ENCODE results near the gene PPP2R5A. TPM values are rescaled to one million over a fixed set of nuclear protein-coding genes. Genes with fewer than 3 reads are reported as not detected.
"Not testable (repeated sequence)": the region's sequence is repeated elsewhere in the genome, so short reads cannot be mapped to it uniquely, and the experiment has no call there.

The PPP2R5A gene
- polyA plus RNA-seq, 1 donor, result 43.5 TPM

DNA sequence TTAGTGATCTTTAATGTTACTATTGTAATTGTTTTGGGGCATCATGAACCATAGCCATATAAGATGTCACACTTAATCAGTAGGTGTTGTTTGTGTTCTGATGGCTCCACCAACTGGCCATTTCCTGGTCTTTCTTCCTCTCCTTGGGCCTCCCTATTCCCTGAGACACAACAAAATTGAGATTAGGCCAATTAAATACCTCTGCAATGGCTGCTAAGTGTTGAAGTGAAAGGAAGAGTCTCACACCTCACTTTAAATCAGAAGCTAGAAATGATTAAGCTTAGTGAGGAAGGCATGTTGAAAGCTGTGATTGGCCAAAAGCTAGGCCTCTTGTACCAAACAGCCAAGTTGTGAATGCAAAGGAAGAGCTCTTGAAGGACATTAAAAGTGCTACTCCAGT, 30.7 kb downstream of the PPP2R5A start:
- Histone ChIP-seq H3K36me3 (ENCODE audit: control insufficient read depth, insufficient read depth, low read length) (peaks cover under 1% of the 10 kb centered on the region), H3K9me3 (ENCODE audit: control insufficient read depth, low read depth, low read length) (no peaks in the 10 kb centered on the region), H3K4me1 (ENCODE audit: control insufficient read depth, insufficient read depth, low read length) (peaks cover 5% of the 10 kb centered on the region), H3K27me3 (ENCODE audit: control insufficient read depth, insufficient read depth, low read length) (no peaks in the 10 kb centered on the region), H3K4me3 (ENCODE audit: low read length) (no peak overlapping the region), H3K27ac (ENCODE audit: low read length) (no peak overlapping the region)
- DNase-seq, result no peak

DNA sequence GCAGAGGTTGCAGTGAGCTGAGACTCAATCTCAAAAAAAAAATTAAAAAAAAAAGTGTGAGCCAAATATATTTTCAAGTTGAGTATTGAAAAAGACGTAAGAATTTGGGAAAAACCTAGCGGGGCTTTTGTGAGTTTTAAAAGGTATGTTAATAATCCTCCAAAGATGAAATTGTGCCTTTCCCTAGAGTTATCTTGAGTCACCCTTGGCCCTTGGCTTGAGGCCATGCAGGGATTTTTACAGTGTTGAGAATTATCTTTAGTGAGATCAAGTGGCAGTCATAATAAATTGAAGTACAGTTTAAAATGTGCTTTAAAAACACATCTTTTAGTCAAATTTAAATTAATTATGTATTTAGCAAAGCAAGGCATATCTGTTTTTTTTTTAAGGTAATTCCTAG, 32.7 kb downstream of the PPP2R5A start:
- no peak for DNase-seq
- Histone ChIP-seq H3K36me3 (ENCODE audit: control insufficient read depth, insufficient read depth, low read length) (no peaks in the 10 kb centered on the region), H3K27ac (ENCODE audit: low read length) (no peak overlapping the region)

DNA sequence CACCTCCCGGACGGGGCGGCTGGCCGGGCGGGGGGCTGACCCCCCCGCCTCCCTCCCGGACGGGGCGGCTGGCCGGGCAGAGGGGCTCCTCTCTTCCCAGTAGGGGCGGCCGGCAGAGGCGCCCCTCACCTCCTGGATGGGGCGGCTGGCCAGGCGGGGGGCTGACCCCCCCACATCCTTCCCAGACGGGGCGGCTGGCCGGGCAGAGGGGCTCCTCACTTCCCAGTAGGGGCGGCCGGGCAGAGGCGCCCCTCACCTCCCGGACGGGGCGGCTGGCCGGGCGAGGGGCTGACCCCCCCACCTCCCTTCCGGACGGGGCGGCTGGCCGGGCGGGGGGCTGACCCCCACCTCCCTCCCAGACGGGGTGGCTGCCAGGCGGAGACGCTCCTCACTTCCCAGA, 35.8 kb downstream of the PPP2R5A start:
- not testable (repeated sequence) for H3K9me3 ChIP-seq (ENCODE audit: control insufficient read depth, low read depth, low read length); H3K4me1 ChIP-seq (ENCODE audit: control insufficient read depth, insufficient read depth, low read length); DNase-seq; H3K4me3 ChIP-seq (ENCODE audit: low read length); H3K27ac ChIP-seq (ENCODE audit: low read length); H3K27me3 ChIP-seq (ENCODE audit: control insufficient read depth, insufficient read depth, low read length); H3K36me3 ChIP-seq (ENCODE audit: control insufficient read depth, insufficient read depth, low read length)
- WGBS (ENCODE audit: insufficient coverage, low lambda C conversion rate), result no CpG with 5 or more reads among the region's 34 CpGs

More for the DNA sequence above, 32.7 kb downstream of the PPP2R5A start:
- Histone ChIP-seq H3K4me1 (ENCODE audit: control insufficient read depth, insufficient read depth, low read length) (peaks cover 5% of the 10 kb centered on the region), H3K4me3 (ENCODE audit: low read length) (no peak overlapping the region), H3K9me3 (ENCODE audit: control insufficient read depth, low read depth, low read length) (no peaks in the 10 kb centered on the region), H3K27me3 (ENCODE audit: control insufficient read depth, insufficient read depth, low read length) (no peaks in the 10 kb centered on the region)
- whole genome bisulfite sequencing (ENCODE audit: insufficient coverage, low lambda C conversion rate), result 50% methylated on average over 2 of the region's 2 CpGs

DNA sequence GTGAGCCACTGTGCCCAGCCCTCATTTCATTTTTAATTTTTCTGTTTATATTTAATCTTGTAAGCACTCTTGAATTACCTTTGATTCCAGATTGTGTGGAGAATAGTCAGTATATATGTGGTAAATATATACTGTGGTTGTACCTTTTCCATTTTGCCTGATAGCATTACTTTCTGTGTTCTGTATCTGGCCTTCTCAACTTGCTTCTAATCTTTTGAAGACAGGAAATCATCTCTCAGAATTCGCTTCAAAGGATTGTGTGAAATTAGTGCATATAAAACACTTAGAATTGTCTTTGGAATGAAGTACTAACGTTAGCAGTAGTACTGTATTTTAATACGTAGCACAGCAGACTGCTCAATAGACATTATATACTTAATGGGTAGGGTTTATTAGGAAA, 37.9 kb downstream of the PPP2R5A start:
- no peaks in the 10 kb centered on the region for H3K27me3 ChIP-seq (ENCODE audit: control insufficient read depth, insufficient read depth, low read length)
- no peak for DNase-seq
- no peaks in the 10 kb centered on the region for H3K36me3 ChIP-seq (ENCODE audit: control insufficient read depth, insufficient read depth, low read length)
- no peaks in the 10 kb centered on the region for H3K4me1 ChIP-seq (ENCODE audit: control insufficient read depth, insufficient read depth, low read length)
- no peaks in the 10 kb centered on the region for H3K9me3 ChIP-seq (ENCODE audit: control insufficient read depth, low read depth, low read length)
- no peak overlapping the region for H3K27ac ChIP-seq (ENCODE audit: low read length)
- WGBS (ENCODE audit: insufficient coverage, low lambda C conversion rate), result 80% methylated on average over 1 of the region's 3 CpGs
- H3K4me3 ChIP-seq (ENCODE audit: low read length), result no peak overlapping the region

DNA sequence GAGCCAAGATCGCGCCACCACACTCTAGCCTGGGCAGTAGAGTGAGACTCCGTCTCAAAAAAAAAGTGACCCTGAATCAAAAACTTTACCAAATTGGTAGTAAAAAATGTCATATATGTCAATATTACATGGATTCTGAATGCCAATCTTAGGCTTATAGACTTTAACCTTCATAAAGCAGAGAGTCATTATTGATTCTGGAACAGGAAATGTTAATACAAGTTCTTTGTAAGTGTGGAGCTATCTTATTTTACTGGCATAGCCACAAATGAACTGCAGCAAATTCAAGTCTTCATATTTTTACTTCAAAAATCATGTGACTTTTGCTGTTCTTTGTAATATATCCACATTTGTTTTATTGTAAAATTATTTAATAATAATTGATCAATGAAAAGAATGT, 41.3 kb downstream of the PPP2R5A start:
- Histone ChIP-seq H3K27ac (ENCODE audit: low read length) (no peak overlapping the region), H3K36me3 (ENCODE audit: control insufficient read depth, insufficient read depth, low read length) (peaks cover 12% of the 10 kb centered on the region), H3K27me3 (ENCODE audit: control insufficient read depth, insufficient read depth, low read length) (no peaks in the 10 kb centered on the region), H3K4me3 (ENCODE audit: low read length) (no peak overlapping the region), H3K9me3 (ENCODE audit: control insufficient read depth, low read depth, low read length) (no peaks in the 10 kb centered on the region), H3K4me1 (ENCODE audit: control insufficient read depth, insufficient read depth, low read length) (no peaks in the 10 kb centered on the region)
- no peak for DNase-seq
- no CpG with 5 or more reads among the region's 3 CpGs for WGBS (ENCODE audit: insufficient coverage, low lambda C conversion rate)

DNA sequence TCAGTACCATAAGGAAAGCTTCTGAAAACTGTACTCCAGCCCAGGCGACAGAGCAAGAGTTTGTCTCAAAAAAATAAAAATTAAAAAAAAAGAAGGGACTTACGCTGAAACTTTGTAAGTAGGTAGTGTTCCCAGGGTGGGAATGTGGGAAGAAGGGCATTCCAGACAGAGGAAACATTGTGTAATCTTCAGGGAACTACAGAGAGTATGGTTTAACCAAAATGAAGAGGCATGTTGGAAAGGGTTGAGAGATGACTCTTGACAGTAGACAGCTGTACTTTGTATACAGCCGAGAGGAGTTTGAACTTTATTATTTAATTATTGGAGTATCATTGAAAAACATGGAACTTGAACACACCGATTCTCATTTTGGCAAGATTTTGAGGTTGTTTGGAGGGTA, 43.0 kb downstream of the PPP2R5A start:
- no peaks in the 10 kb centered on the region for H3K27me3 ChIP-seq (ENCODE audit: control insufficient read depth, insufficient read depth, low read length)
- DNase-seq, result no peak
- H3K4me1 ChIP-seq (ENCODE audit: control insufficient read depth, insufficient read depth, low read length), result no peaks in the 10 kb centered on the region
- no peak overlapping the region for H3K27ac ChIP-seq (ENCODE audit: low read length)
- no peaks in the 10 kb centered on the region for H3K9me3 ChIP-seq (ENCODE audit: control insufficient read depth, low read depth, low read length)
- H3K36me3 ChIP-seq (ENCODE audit: control insufficient read depth, insufficient read depth, low read length), result peaks cover 12% of the 10 kb centered on the region
- 83% methylated on average over 3 of the region's 4 CpGs for WGBS (ENCODE audit: insufficient coverage, low lambda C conversion rate)
- H3K4me3 ChIP-seq (ENCODE audit: low read length), result no peak overlapping the region

DNA sequence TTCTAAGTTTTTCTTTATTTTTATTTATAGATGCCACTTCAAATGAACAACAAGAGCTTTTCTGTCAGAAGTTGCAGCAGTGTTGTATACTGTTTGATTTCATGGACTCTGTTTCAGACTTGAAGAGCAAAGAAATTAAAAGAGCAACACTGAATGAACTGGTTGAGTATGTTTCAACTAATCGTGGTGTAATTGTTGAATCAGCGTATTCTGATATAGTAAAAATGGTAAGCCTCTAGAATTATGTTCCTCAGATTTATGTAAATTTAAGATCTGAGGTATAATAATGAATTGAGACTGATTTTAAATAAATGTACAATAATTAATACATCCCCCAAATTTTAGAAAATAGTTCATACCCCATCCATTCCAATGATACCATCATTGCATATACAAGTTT, 43.9 kb downstream of the PPP2R5A start:
- H3K36me3 ChIP-seq (ENCODE audit: control insufficient read depth, insufficient read depth, low read length), result peaks cover 17% of the 10 kb centered on the region
- no peaks in the 10 kb centered on the region for H3K4me1 ChIP-seq (ENCODE audit: control insufficient read depth, insufficient read depth, low read length)
- no peaks in the 10 kb centered on the region for H3K9me3 ChIP-seq (ENCODE audit: control insufficient read depth, low read depth, low read length)
- H3K27me3 ChIP-seq (ENCODE audit: control insufficient read depth, insufficient read depth, low read length), result no peaks in the 10 kb centered on the region
- no peak for DNase-seq
- WGBS (ENCODE audit: insufficient coverage, low lambda C conversion rate), result no CpG with 5 or more reads among the region's 2 CpGs
- H3K4me3 ChIP-seq (ENCODE audit: low read length), result no peak overlapping the region
- H3K27ac ChIP-seq (ENCODE audit: low read length), result no peak overlapping the region

DNA sequence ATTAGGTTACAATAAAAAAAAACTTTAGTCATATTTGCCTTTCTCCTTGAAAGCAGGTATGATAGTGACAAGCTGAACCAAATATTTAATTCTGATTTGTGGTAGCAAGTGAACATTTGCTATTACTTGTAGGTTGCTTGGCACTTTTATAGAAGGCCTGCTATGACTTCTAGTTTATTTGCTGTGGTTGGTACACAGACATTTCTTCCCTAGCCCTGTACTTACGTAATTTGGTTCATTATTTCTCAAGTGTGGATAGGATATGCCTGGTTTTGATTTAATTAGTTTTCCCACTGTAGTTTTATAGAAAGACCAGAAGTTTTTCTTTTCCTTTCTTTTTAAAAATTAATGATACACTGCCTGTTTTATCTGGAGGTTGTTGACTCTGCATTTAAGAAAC, 55.9 kb downstream of the PPP2R5A start:
- no peak for DNase-seq
- Histone ChIP-seq H3K27me3 (ENCODE audit: control insufficient read depth, insufficient read depth, low read length) (no peaks in the 10 kb centered on the region), H3K4me3 (ENCODE audit: low read length) (no peak overlapping the region), H3K36me3 (ENCODE audit: control insufficient read depth, insufficient read depth, low read length) (peaks cover 25% of the 10 kb centered on the region), H3K27ac (ENCODE audit: low read length) (no peak overlapping the region), H3K4me1 (ENCODE audit: control insufficient read depth, insufficient read depth, low read length) (no peaks in the 10 kb centered on the region), H3K9me3 (ENCODE audit: control insufficient read depth, low read depth, low read length) (no peaks in the 10 kb centered on the region)
- WGBS (ENCODE audit: insufficient coverage, low lambda C conversion rate), result 100% methylated on average over 1 of the region's 1 CpG

DNA sequence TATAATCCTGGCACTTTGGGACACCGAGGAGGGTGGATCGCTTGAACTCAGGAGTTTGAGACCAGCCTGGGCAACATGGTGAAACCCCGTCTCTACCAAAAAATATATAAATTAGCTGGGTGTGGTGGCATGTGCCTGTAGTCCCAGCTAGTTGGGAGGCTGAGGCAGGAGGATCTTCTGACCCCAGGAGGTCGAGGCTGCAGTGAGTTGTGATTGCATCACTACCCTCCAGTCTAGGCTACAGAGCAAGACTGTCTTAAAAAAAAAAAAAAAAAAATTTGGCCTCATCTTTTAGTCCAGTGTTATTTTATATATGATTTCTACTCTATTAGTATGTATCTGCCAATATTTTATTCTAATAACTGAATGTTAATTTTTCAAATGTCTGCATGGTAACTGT, 59.7 kb downstream of the PPP2R5A start:
- WGBS (ENCODE audit: insufficient coverage, low lambda C conversion rate), result no CpG with 5 or more reads among the region's 4 CpGs
- Histone ChIP-seq H3K36me3 (ENCODE audit: control insufficient read depth, insufficient read depth, low read length) (peaks cover 29% of the 10 kb centered on the region), H3K9me3 (ENCODE audit: control insufficient read depth, low read depth, low read length) (no peaks in the 10 kb centered on the region), H3K4me1 (ENCODE audit: control insufficient read depth, insufficient read depth, low read length) (no peaks in the 10 kb centered on the region), H3K27ac (ENCODE audit: low read length) (no peak overlapping the region), H3K4me3 (ENCODE audit: low read length) (no peak overlapping the region), H3K27me3 (ENCODE audit: control insufficient read depth, insufficient read depth, low read length) (no peaks in the 10 kb centered on the region)
- no peak for DNase-seq

DNA sequence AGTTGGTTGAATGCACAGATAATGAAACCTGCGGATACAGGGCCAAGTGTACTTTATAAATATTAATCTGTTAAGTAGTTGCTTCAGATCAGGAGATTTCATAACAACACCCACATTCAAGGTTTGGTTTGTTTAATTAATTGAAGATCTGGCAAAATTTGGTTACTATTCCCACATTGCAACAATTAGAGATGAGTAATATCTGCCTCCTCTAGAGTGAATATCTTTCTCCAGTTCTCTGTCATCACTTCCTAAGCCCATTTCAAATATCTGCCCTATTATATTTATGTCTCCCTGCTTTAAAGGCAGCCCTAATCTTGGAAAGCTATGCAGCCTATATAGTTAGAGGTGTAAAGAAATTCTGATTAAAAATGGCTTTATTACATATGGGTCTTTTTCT, 61.4 kb downstream of the PPP2R5A start:
- WGBS (ENCODE audit: insufficient coverage, low lambda C conversion rate), result 100% methylated on average over 1 of the region's 1 CpG
- no peaks in the 10 kb centered on the region for H3K9me3 ChIP-seq (ENCODE audit: control insufficient read depth, low read depth, low read length)
- H3K4me1 ChIP-seq (ENCODE audit: control insufficient read depth, insufficient read depth, low read length), result no peaks in the 10 kb centered on the region
- H3K27me3 ChIP-seq (ENCODE audit: control insufficient read depth, insufficient read depth, low read length), result no peaks in the 10 kb centered on the region
- no peak overlapping the region for H3K27ac ChIP-seq (ENCODE audit: low read length)
- no peak overlapping the region for H3K4me3 ChIP-seq (ENCODE audit: low read length)
- no peak for DNase-seq
- H3K36me3 ChIP-seq (ENCODE audit: control insufficient read depth, insufficient read depth, low read length), result peaks cover 34% of the 10 kb centered on the region

DNA sequence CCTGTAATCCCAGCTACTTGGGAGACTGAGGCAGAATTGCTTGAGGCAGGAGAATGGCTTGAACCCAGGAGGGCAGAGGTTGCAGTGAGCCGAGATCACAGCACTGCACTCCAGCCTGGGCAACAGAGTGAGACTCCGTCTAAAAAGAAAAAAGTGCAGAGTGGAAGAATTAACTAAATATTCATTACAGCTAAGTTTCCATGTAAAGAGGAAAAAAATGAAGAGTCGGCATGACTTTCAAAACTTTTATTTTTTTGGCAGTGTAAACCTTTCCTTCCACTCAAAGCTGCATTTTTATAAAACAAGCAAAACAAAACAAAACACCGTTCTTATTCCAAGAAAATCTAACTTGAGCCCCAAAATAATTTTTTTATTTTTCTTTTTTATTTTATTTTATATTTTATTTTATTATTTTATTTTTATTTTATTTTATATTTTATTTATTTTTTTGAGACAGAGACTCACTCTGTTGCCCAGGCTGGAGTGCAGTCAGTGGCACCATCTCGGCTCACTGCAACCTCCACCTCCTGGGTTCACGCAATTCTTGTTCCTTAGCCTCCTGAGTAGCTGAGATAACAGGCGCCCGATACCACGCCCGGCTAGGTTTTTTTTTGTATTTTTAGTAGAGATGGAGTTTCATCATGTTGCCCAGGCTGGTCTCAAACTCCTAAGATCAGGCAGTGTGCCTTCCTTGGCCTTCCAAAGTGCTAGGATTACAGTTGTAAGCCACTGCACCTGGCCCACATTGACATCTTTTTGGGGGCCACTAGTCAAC, 66.6 kb downstream of the PPP2R5A start:
- Histone ChIP-seq H3K4me1 (ENCODE audit: control insufficient read depth, insufficient read depth, low read length) (no peaks in the 10 kb centered on the region), H3K36me3 (ENCODE audit: control insufficient read depth, insufficient read depth, low read length) (peaks cover 28% of the 10 kb centered on the region), H3K9me3 (ENCODE audit: control insufficient read depth, low read depth, low read length) (no peaks in the 10 kb centered on the region), H3K4me3 (ENCODE audit: low read length) (no peak overlapping the region), H3K27me3 (ENCODE audit: control insufficient read depth, insufficient read depth, low read length) (no peaks in the 10 kb centered on the region), H3K27ac (ENCODE audit: low read length) (no peak overlapping the region)
- no peak for DNase-seq
- 96% methylated on average over 3 of the region's 10 CpGs for WGBS (ENCODE audit: insufficient coverage, low lambda C conversion rate)

Measured in large intestine (tissue), 3 donors.